Measurements from ENCODE around the gene SCAF8. TPM values are rescaled to one million over a fixed set of nuclear protein-coding genes. Genes with fewer than 3 reads are reported as not detected.

The SCAF8 gene
- polyA plus RNA-seq, 1 donor from 2014 or later: 34.1 TPM

DNA sequence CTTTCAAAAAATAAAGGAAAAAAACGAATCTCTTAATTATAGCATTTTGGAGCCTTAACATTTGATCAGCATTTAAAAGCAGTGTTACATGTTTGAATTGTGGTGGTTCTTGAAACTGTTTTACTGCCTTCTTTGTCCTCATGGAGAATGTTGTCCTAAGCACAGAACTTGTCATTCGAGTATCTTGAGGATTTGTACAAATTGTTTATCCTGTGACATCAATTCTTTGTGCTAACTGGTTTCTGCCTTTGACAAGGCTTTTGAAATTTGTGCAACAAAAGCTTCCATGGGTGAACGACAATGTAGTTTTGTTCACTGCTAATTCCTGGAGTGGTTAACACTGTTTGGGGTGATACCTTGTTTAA is 130.8 kb downstream of the SCAF8 start:
- Histone ChIP-seq H3F3A (ENCODE audit: insufficient read depth, low read length, poor library complexity, severe bottlenecking) (no peaks in the 10 kb centered on the region), H4K20me1 (ENCODE audit: insufficient read depth) (no peaks in the 10 kb centered on the region), H3K79me2 (replicated peaks; ENCODE audit: insufficient read depth, low read length) (peaks cover 11% of the 10 kb centered on the region), H3K27me3 (ENCODE audit: insufficient read depth, low read depth, low read length) (no peaks in the 10 kb centered on the region), H3K9ac (ENCODE audit: low read length) (no peak overlapping the region), H3K36me3 (ENCODE audit: insufficient read depth, low read length) (no peaks in the 10 kb centered on the region), H3K4me2 (ENCODE audit: low read length) (no peak overlapping the region), H3K9me3 (ENCODE audit: low read length) (no peaks in the 10 kb centered on the region), H3K4me3 (ENCODE audit: low read length) (no peak overlapping the region), H3K9me2 (ENCODE audit: insufficient read depth, low read length) (no peaks in the 10 kb centered on the region), H2AFZ (ENCODE audit: low read depth, low read length) (no peak overlapping the region), H3K27ac (ENCODE audit: low read length) (no peak overlapping the region)
- TF ChIP-seq, protein P1, sequence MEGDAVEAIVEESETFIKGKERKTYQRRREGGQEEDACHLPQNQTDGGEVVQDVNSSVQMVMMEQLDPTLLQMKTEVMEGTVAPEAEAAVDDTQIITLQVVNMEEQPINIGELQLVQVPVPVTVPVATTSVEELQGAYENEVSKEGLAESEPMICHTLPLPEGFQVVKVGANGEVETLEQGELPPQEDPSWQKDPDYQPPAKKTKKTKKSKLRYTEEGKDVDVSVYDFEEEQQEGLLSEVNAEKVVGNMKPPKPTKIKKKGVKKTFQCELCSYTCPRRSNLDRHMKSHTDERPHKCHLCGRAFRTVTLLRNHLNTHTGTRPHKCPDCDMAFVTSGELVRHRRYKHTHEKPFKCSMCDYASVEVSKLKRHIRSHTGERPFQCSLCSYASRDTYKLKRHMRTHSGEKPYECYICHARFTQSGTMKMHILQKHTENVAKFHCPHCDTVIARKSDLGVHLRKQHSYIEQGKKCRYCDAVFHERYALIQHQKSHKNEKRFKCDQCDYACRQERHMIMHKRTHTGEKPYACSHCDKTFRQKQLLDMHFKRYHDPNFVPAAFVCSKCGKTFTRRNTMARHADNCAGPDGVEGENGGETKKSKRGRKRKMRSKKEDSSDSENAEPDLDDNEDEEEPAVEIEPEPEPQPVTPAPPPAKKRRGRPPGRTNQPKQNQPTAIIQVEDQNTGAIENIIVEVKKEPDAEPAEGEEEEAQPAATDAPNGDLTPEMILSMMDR (IDR thresholded peaks at IDR 0.05; ENCODE audit: poor library complexity, severe bottlenecking): no peak
- TF ChIP-seq SMC3 (conservative IDR thresholded peaks at IDR 0.05; ENCODE audit: poor library complexity) (no peak), TAF1 (IDR thresholded peaks at IDR 0.05; ENCODE audit: low read depth) (no peak), MXI1 (conservative IDR thresholded peaks at IDR 0.05; ENCODE audit: poor library complexity, severe bottlenecking) (no peak), EP300 (conservative IDR thresholded peaks at IDR 0.05; ENCODE audit: poor library complexity, severe bottlenecking) (no peak), RAD21 (conservative IDR thresholded peaks at IDR 0.05) (no peak), POLR2AphosphoS5 (IDR thresholded peaks at IDR 0.05) (no peak), EZH2 (IDR thresholded peaks at IDR 0.05; ENCODE audit: borderline replicate concordance, insufficient read depth, low read length, poor library complexity, severe bottlenecking) (no peak)
- TF ChIP-seq, protein P2, sequence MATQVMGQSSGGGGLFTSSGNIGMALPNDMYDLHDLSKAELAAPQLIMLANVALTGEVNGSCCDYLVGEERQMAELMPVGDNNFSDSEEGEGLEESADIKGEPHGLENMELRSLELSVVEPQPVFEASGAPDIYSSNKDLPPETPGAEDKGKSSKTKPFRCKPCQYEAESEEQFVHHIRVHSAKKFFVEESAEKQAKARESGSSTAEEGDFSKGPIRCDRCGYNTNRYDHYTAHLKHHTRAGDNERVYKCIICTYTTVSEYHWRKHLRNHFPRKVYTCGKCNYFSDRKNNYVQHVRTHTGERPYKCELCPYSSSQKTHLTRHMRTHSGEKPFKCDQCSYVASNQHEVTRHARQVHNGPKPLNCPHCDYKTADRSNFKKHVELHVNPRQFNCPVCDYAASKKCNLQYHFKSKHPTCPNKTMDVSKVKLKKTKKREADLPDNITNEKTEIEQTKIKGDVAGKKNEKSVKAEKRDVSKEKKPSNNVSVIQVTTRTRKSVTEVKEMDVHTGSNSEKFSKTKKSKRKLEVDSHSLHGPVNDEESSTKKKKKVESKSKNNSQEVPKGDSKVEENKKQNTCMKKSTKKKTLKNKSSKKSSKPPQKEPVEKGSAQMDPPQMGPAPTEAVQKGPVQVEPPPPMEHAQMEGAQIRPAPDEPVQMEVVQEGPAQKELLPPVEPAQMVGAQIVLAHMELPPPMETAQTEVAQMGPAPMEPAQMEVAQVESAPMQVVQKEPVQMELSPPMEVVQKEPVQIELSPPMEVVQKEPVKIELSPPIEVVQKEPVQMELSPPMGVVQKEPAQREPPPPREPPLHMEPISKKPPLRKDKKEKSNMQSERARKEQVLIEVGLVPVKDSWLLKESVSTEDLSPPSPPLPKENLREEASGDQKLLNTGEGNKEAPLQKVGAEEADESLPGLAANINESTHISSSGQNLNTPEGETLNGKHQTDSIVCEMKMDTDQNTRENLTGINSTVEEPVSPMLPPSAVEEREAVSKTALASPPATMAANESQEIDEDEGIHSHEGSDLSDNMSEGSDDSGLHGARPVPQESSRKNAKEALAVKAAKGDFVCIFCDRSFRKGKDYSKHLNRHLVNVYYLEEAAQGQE (IDR thresholded peaks at IDR 0.05; ENCODE audit: borderline replicate concordance): no peak

DNA sequence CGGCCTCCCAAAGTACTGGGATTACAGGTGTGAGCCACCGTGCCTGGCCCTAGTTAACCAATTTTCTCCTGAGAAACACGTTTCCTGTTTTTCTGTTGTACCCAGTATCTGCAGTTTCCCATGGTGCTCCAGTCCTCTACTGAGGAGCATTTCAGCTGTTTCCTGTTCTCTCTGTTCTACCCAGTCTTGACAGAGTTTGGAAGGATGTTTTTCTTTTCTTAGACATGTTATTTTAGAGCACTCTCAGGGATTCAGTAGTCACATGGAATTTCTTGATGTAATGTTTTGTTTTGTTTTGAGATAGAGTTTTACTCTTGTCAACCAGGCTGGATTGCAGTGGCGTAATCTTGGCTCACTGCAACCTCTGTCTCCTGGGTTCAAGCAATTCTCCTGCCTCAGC is 132.1 kb downstream of the SCAF8 start:
- H3K4me2 ChIP-seq (ENCODE audit: low read length): no peak overlapping the region
- no peaks in the 10 kb centered on the region for H3F3A ChIP-seq (ENCODE audit: insufficient read depth, low read length, poor library complexity, severe bottlenecking)
- H3K9me3 ChIP-seq (ENCODE audit: low read length): no peaks in the 10 kb centered on the region
- TF ChIP-seq, protein P2 (IDR thresholded peaks at IDR 0.05; ENCODE audit: borderline replicate concordance): no peak
- TF ChIP-seq EP300 (conservative IDR thresholded peaks at IDR 0.05; ENCODE audit: poor library complexity, severe bottlenecking) (no peak), RAD21 (conservative IDR thresholded peaks at IDR 0.05) (no peak), MXI1 (conservative IDR thresholded peaks at IDR 0.05; ENCODE audit: poor library complexity, severe bottlenecking) (no peak), SMC3 (conservative IDR thresholded peaks at IDR 0.05; ENCODE audit: poor library complexity) (no peak), TAF1 (IDR thresholded peaks at IDR 0.05; ENCODE audit: low read depth) (no peak), EZH2 (IDR thresholded peaks at IDR 0.05; ENCODE audit: borderline replicate concordance, insufficient read depth, low read length, poor library complexity, severe bottlenecking) (no peak), POLR2AphosphoS5 (IDR thresholded peaks at IDR 0.05) (no peak)
- TF ChIP-seq, protein P1 (IDR thresholded peaks at IDR 0.05; ENCODE audit: poor library complexity, severe bottlenecking): no peak
- H3K27me3 ChIP-seq (ENCODE audit: insufficient read depth, low read depth, low read length): no peaks in the 10 kb centered on the region
- no peaks in the 10 kb centered on the region for H3K9me2 ChIP-seq (ENCODE audit: insufficient read depth, low read length)
- no peak overlapping the region for H3K4me3 ChIP-seq (ENCODE audit: low read length)
- no peak overlapping the region for H3K9ac ChIP-seq (ENCODE audit: low read length)
- H3K36me3 ChIP-seq (ENCODE audit: insufficient read depth, low read length): no peaks in the 10 kb centered on the region
- H3K27ac ChIP-seq (ENCODE audit: low read length): no peak overlapping the region
- H3K79me2 ChIP-seq (replicated peaks; ENCODE audit: insufficient read depth, low read length): peaks cover 11% of the 10 kb centered on the region
- H2AFZ ChIP-seq (ENCODE audit: low read depth, low read length): no peak overlapping the region
- H4K20me1 ChIP-seq (ENCODE audit: insufficient read depth): no peaks in the 10 kb centered on the region
